Bronchial epithelial cell (primary cell): Measurements from ENCODE around the gene TANC1. TPM values are rescaled to one million over a fixed set of nuclear protein-coding genes. Genes with fewer than 3 reads are reported as not detected.

Experiments
- DNase-seq: peaks from one replicate; pipeline ENCODE4 v3.0.0-alpha.2; 2010; ENCODE audit warnings: low read depth
- FAIRE-seq: peaks from 2 replicates; lab custom pipeline; 2011; peaks lifted over from hg19 to GRCh38; lab: Jason Lieb, UNC
- H3K27me3 ChIP-seq: 2 replicates; pipeline ENCODE4 v1.5.1; 2011; ENCODE audit warnings: low read length; ENCODE audit not compliant: control insufficient read depth, insufficient read depth
- H3K36me3 ChIP-seq: 2 replicates; pipeline ENCODE4 v1.5.1; 2011; ENCODE audit warnings: low read length; ENCODE audit not compliant: control insufficient read depth, insufficient read depth
- H3K4me3 ChIP-seq: 2 replicates; pipeline ENCODE4 v1.5.1; 2011; ENCODE audit warnings: mild to moderate bottlenecking, low read depth, low read length, control low read depth
- CTCF ChIP-seq: IDR thresholded peaks from 2 replicates; pipeline ENCODE4 v1.5.1; 2011; ENCODE audit warnings: mild to moderate bottlenecking, moderate library complexity, low read length, control low read depth, inconsistent platforms; ENCODE audit not compliant: insufficient read depth, severe bottlenecking
- total RNA-seq: library from RNA; depleted of rRNA; stranded (reverse); fragments of >200 nt; gene quantifications from 2 replicates; pipeline ENCODE4 v1.2.1, GENCODE V29; 2014

TANC1 gene
- 29.5 and 34.1 TPM in 2 replicates for total RNA-seq

DNA sequence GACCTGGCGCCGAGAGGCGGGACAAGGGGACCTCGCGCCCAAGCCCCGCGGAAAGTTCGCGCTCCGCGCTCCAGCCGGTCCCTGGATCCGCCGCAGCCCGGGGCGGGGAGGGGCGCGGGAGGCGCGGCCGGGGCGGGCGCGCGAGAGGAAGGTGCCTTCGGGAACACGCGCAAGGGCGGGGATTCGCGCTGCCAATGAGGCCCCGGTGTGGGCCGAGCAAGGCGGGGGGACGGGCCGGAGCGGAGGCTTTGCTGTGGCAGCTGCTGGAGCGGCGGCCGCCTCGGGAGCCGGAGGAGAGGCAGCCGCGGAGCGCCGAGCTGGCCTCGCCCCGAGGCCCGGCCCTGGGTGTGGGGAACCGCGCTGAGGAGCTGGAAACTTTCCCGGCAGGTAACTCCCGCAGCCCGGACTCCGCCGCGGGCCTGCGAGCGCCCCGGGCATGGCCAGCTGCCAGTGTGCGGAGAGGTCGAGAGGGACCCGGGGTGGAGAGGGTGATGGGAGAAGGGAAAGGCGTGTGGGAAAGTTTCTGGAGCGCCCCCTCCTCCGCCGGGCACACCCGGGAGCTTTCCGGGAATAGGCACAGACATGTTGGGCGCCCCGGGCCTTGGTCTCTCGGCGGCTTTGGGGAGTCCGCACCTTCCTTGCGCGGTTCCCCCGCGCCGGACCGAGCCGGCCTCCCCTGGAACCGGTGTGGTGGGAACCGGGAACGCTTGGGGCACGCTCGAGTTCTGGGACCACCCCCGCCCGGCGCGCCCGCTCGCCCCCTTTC lies at the start of gene TANC1:
Gene TANC1 (plus strand): TSS at position 245 of the 766 bp plus-strand sequence. CDS start 97,271 bp downstream, outside the sequence.
- DNase-seq (peak; percentile 80), FAIRE-seq (no peak)
- H3K36me3 ChIP-seq, result no peaks in the 10 kb centered on the region
- no peaks in the 10 kb centered on the region for H3K27me3 ChIP-seq
- peak within 1 kb of the TSS; percentile 89 for H3K4me3 ChIP-seq
- peak; percentile 4 for TF ChIP-seq CTCF

GRCh38 chr2:158921599-158922408 lies 46.6 kb upstream of the TANC1 start:
- H3K27me3 ChIP-seq, result no peaks in the 10 kb centered on the region
- no peak for TF ChIP-seq CTCF
- DNase-seq, result no peak
- no peak for FAIRE-seq
- H3K36me3 ChIP-seq, result no peaks in the 10 kb centered on the region
- no peak overlapping the region for H3K4me3 ChIP-seq

GRCh38 chr2:158922601-158923000 lies 45.8 kb upstream of the TANC1 start:
- Histone ChIP-seq H3K36me3 (no peaks in the 10 kb centered on the region), H3K27me3 (no peaks in the 10 kb centered on the region), H3K4me3 (no peak overlapping the region)
- DNase-seq (no peak), FAIRE-seq (no peak)
- no peak for TF ChIP-seq CTCF

DNA sequence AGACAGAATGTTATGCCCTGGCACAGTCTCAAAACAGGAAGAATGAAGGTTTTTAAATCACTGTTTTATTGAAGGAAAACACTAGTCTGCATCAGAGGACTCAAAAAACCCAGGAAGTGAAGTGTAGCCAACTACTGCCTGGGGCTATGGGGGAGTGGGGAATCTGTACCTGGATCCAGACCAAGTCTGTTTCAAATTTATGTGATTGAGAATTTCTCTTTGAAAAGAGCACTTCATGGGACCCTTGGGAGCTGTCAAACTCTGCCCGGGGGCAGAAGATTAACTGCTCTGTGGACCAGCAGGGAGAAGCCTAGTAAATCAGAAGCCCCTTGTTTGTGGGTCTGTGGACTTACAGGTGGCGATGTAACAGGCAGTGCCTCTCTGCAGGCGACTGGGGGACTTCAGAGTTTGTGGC lies 45.3 kb upstream of the TANC1 start:
- TF ChIP-seq CTCF, result no peak
- no peak for DNase-seq
- Histone ChIP-seq H3K4me3 (no peak overlapping the region), H3K27me3 (no peaks in the 10 kb centered on the region), H3K36me3 (no peaks in the 10 kb centered on the region)
- no peak for FAIRE-seq

DNA sequence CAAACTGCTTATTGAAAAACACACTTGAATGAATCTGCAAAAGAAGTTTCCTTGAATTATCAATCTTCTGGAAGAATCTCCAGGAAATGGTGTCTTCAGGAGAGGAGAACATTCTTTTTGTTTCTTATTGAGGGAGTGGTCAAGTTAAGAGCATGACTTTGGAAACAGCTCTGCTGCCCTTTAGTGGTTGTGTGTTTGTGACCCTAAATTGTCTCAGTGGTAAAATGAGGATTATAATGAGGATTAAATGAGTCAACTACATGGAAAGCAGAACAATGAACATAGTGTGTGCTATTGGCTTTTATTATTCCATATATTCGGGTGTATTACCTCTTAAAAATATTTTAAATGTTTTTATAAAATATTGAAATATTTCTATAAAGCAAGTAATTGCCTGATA lies 44.8 kb upstream of the TANC1 start:
- TF ChIP-seq CTCF, result no peak
- Histone ChIP-seq H3K36me3 (no peaks in the 10 kb centered on the region), H3K27me3 (no peaks in the 10 kb centered on the region), H3K4me3 (no peak overlapping the region)
- DNase-seq (no peak), FAIRE-seq (no peak)
